GM19351 (cell line): ENCODE measurements around the gene ZNF35.

ENCODE experiments used
- ATAC-seq: cut with Tn5 transposase; IDR thresholded peaks from one replicate; pipeline ENCODE4 v1.9.1; 2021; ENCODE audit warnings: mild to moderate bottlenecking, moderate library complexity; ENCODE audit not compliant: unreplicated experiment

Gene ZNF35

GRCh38 chr3:44682182-44682896 is 33.8 kb downstream of the ZNF35 start:
- ATAC-seq = no peak

GRCh38 chr3:44685128-44685800 is 36.7 kb downstream of the ZNF35 start:
- peak; percentile 83 for ATAC-seq

- ATAC-seq = no peak
Observed at GRCh38 chr3:44687898-44688297, 39.4 kb downstream of the ZNF35 start.
